Liver (tissue), 3 donors: ENCODE data around the gene CCDC85A.

ENCODE experiments used
- EGR1 ChIP-seq, 2 donors: IDR thresholded peaks; 2 replicates each; pipeline ENCODE4 v1.6.1; 2016 to 2018; ENCODE audit warnings: antibody characterized with exemption in 2 of 2, low read depth in 2 of 2
- FOXA1 ChIP-seq: IDR thresholded peaks from 2 replicates; pipeline ENCODE4 v1.6.1; 2016; ENCODE audit warnings: antibody characterized with exemption
- GABPA ChIP-seq, 2 donors: IDR thresholded peaks in 1 of 2; conservative IDR thresholded peaks in 1 of 2; 2 replicates each; pipeline ENCODE4 v1.6.1; 2016; ENCODE audit warnings: antibody characterized with exemption in 2 of 2, mild to moderate bottlenecking in 1 of 2, moderate library complexity in 1 of 2
- JUND ChIP-seq, 2 donors: IDR thresholded peaks; 2 replicates each; pipeline ENCODE4 v1.6.1; 2016; ENCODE audit warnings: antibody characterized with exemption in 2 of 2
- RAD21 ChIP-seq, 2 donors: IDR thresholded peaks; 2 replicates each; pipeline ENCODE4 v1.6.1; 2016; ENCODE audit warnings: antibody characterized with exemption in 2 of 2, mild to moderate bottlenecking in 2 of 2
- SP1 ChIP-seq: IDR thresholded peaks from 2 replicates; pipeline ENCODE4 v1.6.1; 2018; ENCODE audit warnings: antibody characterized with exemption, mild to moderate bottlenecking
- TAF1 ChIP-seq: conservative IDR thresholded peaks from 2 replicates; pipeline ENCODE4 v1.6.1; 2016; ENCODE audit warnings: antibody characterized with exemption, mild to moderate bottlenecking
- YY1 ChIP-seq: IDR thresholded peaks from 2 replicates; pipeline ENCODE4 v1.6.1; 2016; ENCODE audit warnings: antibody characterized with exemption, mild to moderate bottlenecking
- TF ChIP-seq, protein P1 (sequence below): IDR thresholded peaks from 2 replicates; pipeline ENCODE4 v1.6.1; 2016; ENCODE audit warnings: antibody characterized with exemption
- TF ChIP-seq, protein P2 (sequence below): fragments of 150-350 bp; IDR thresholded peaks from 2 replicates; pipeline ENCODE4 v1.5.1; 2017; ENCODE audit warnings: improper control_type of control experiment, low read depth, low read length; ENCODE audit not compliant: missing input control
- TF ChIP-seq, protein P3 (sequence below): IDR thresholded peaks from 2 replicates; pipeline ENCODE4 v1.6.1; 2016; ENCODE audit warnings: antibody characterized with exemption, mild to moderate bottlenecking
- TF ChIP-seq, protein P4 (sequence below): IDR thresholded peaks from 2 replicates; pipeline ENCODE4 v1.6.1; 2016; ENCODE audit warnings: antibody characterized with exemption
- TF ChIP-seq, protein P5 (sequence below): IDR thresholded peaks from 2 replicates; pipeline ENCODE4 v1.6.1; 2016; ENCODE audit warnings: antibody characterized with exemption
- donor health status: healthy.
- donor health status: healthy.

DNA sequence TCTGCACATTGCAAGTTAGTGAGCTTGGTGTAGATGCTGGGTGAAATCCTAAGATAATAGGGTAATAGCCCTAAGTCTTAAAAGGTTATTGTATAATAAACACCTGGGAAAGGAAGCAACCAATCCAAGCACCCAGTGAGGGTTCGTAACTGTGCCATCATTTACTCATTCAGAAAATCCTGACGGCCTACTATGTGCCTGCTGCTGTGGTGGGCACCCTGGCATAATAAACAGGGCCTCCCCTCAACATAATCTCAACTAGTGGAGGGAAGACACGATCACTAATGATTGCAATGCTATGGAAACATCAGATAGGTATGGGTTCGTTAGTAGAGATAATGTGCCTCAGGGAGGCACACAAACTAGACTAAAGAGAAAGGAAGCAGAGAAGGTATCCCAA lies 48.9 kb upstream of the CCDC85A start:
- TF ChIP-seq RAD21 (IDR thresholded peaks at IDR 0.05): no peak
- TF ChIP-seq GABPA (IDR thresholded peaks at IDR 0.05 in 1 of 2, conservative IDR thresholded peaks at IDR 0.05 in 1 of 2): no peak
- TF ChIP-seq YY1: no peak
- TF ChIP-seq, protein P1, sequence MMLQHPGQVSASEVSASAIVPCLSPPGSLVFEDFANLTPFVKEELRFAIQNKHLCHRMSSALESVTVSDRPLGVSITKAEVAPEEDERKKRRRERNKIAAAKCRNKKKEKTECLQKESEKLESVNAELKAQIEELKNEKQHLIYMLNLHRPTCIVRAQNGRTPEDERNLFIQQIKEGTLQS: no peak
- TF ChIP-seq, protein P2, sequence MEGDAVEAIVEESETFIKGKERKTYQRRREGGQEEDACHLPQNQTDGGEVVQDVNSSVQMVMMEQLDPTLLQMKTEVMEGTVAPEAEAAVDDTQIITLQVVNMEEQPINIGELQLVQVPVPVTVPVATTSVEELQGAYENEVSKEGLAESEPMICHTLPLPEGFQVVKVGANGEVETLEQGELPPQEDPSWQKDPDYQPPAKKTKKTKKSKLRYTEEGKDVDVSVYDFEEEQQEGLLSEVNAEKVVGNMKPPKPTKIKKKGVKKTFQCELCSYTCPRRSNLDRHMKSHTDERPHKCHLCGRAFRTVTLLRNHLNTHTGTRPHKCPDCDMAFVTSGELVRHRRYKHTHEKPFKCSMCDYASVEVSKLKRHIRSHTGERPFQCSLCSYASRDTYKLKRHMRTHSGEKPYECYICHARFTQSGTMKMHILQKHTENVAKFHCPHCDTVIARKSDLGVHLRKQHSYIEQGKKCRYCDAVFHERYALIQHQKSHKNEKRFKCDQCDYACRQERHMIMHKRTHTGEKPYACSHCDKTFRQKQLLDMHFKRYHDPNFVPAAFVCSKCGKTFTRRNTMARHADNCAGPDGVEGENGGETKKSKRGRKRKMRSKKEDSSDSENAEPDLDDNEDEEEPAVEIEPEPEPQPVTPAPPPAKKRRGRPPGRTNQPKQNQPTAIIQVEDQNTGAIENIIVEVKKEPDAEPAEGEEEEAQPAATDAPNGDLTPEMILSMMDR: no peak
- TF ChIP-seq, protein P3, sequence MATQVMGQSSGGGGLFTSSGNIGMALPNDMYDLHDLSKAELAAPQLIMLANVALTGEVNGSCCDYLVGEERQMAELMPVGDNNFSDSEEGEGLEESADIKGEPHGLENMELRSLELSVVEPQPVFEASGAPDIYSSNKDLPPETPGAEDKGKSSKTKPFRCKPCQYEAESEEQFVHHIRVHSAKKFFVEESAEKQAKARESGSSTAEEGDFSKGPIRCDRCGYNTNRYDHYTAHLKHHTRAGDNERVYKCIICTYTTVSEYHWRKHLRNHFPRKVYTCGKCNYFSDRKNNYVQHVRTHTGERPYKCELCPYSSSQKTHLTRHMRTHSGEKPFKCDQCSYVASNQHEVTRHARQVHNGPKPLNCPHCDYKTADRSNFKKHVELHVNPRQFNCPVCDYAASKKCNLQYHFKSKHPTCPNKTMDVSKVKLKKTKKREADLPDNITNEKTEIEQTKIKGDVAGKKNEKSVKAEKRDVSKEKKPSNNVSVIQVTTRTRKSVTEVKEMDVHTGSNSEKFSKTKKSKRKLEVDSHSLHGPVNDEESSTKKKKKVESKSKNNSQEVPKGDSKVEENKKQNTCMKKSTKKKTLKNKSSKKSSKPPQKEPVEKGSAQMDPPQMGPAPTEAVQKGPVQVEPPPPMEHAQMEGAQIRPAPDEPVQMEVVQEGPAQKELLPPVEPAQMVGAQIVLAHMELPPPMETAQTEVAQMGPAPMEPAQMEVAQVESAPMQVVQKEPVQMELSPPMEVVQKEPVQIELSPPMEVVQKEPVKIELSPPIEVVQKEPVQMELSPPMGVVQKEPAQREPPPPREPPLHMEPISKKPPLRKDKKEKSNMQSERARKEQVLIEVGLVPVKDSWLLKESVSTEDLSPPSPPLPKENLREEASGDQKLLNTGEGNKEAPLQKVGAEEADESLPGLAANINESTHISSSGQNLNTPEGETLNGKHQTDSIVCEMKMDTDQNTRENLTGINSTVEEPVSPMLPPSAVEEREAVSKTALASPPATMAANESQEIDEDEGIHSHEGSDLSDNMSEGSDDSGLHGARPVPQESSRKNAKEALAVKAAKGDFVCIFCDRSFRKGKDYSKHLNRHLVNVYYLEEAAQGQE: no peak
- TF ChIP-seq TAF1: no peak
- no peak for TF ChIP-seq FOXA1
- TF ChIP-seq, protein P4, sequence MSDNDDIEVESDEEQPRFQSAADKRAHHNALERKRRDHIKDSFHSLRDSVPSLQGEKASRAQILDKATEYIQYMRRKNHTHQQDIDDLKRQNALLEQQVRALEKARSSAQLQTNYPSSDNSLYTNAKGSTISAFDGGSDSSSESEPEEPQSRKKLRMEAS: no peak
- no peak for TF ChIP-seq JUND (IDR thresholded peaks at IDR 0.05)
- TF ChIP-seq SP1: no peak
- no peak for TF ChIP-seq EGR1 (IDR thresholded peaks at IDR 0.05; ENCODE audit: low read depth in 2 of 2)
- TF ChIP-seq, protein P5, sequence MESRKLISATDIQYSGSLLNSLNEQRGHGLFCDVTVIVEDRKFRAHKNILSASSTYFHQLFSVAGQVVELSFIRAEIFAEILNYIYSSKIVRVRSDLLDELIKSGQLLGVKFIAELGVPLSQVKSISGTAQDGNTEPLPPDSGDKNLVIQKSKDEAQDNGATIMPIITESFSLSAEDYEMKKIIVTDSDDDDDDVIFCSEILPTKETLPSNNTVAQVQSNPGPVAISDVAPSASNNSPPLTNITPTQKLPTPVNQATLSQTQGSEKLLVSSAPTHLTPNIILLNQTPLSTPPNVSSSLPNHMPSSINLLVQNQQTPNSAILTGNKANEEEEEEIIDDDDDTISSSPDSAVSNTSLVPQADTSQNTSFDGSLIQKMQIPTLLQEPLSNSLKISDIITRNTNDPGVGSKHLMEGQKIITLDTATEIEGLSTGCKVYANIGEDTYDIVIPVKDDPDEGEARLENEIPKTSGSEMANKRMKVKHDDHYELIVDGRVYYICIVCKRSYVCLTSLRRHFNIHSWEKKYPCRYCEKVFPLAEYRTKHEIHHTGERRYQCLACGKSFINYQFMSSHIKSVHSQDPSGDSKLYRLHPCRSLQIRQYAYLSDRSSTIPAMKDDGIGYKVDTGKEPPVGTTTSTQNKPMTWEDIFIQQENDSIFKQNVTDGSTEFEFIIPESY: no peak
